ENCODE results near the gene LRRC27. TPM values are rescaled to one million over a fixed set of nuclear protein-coding genes. Genes with fewer than 3 reads are reported as not detected.
A peak's percentile ranks its signal among the peaks of the same experiment; 100 is the strongest.

The LRRC27 gene
- total and polyA plus RNA-seq, 2 of the 4 experiments (the other 2 are of a cell fraction), result 3.8 to 5.3 TPM

DNA sequence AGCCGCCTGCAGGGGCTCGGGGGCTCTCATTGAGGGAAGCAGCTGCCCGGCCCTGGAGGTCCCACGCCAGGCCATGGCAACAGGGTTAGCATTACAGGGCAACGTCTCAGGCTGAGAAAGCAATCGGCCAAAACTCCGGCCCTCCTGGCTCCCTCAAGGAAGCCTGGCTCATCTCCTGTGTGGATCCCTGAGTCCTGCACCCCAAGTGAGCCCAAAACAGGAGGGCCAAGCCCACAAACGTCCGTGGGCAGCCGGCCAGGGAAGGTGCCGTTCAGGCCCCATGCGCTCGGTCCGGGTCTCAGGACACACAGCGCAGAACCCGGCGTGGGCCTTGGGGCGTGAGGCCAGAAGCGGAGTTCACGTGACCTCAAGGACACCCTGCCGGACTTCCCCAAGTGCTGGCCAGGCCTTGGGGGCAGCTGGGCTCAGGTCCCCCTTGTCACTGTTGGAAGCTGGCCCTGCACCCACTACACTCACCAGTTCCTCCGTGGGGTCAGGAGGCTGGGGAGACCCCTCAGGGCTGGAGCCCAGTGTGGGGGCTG, 57.0 kb downstream of the LRRC27 start:
- Histone ChIP-seq H3K27ac (ENCODE audit: insufficient read depth, low read length) (no peak overlapping the region), H2BK20ac (ENCODE audit: low read depth, low read length) (no peak overlapping the region), H3K4ac (ENCODE audit: low read depth, low read length) (no peak overlapping the region), H3K9ac (ENCODE audit: low read depth, low read length) (no peak overlapping the region), H4K91ac (ENCODE audit: insufficient read depth, low read depth, low read length) (no peak overlapping the region), H3K4me3 (ENCODE audit: insufficient read depth, low read depth, low read length) (no peak overlapping the region), H4K5ac (ENCODE audit: low read depth, low read length) (no peak overlapping the region), H4K8ac (ENCODE audit: low read depth in 2 of 2, low read length in 2 of 2) (no peak overlapping the region), H3K27me3 (ENCODE audit: control insufficient read depth, insufficient read depth, low read length) (peaks cover 3% of the 10 kb centered on the region; the same call in 1 of the 2 replicates), H2BK5ac (ENCODE audit: low read depth, low read length, poor library complexity, severe bottlenecking) (no peak overlapping the region), H2BK15ac (ENCODE audit: low read depth, low read length) (no peak overlapping the region), H3K4me1 (ENCODE audit: control insufficient read depth, insufficient read depth, low read length) (peaks cover 10% of the 10 kb centered on the region), H3K9me3 (ENCODE audit: control insufficient read depth, insufficient read depth, low read length) (no peaks in the 10 kb centered on the region), H3K23ac (ENCODE audit: low read depth, low read length) (no peak overlapping the region), H2AFZ (replicated peaks; ENCODE audit: low read length, poor library complexity) (no peak overlapping the region), H3K36me3 (ENCODE audit: control insufficient read depth, insufficient read depth, low read length) (no peaks in the 10 kb centered on the region), H3K9me1 (ENCODE audit: insufficient read depth, low read length) (peaks cover 11% of the 10 kb centered on the region; the same call in 1 of the 2 replicates), H2AK5ac (ENCODE audit: low read depth, low read length) (no peak overlapping the region), H3K18ac (ENCODE audit: low read depth, low read length) (no peak overlapping the region), H3K56ac (ENCODE audit: extremely low read depth, insufficient read depth, low read length) (no peak overlapping the region), H3K79me1 (ENCODE audit: low read depth in 1 of 2, low read length in 2 of 2) (no peaks in the 10 kb centered on the region), H3K4me2 (ENCODE audit: low read depth, low read length) (no peak overlapping the region), H3K14ac (replicated peaks; ENCODE audit: low read depth, low read length) (no peak overlapping the region), H2AK9ac (replicated peaks; ENCODE audit: low read depth, low read length, poor library complexity) (peak overlapping the region; percentile 81), H2BK120ac (ENCODE audit: low read depth, low read length) (no peak overlapping the region), H4K20me1 (ENCODE audit: insufficient read depth, low read length) (no peaks in the 10 kb centered on the region)
- dilution Hi-C loops (cut with HindIII; ENCODE audit: low sequenced_read_pairs, unreplicated experiment) (no loop called here), intact Hi-C loops (cut with micrococcal nuclease) (loop anchor here (1.0 kb wide), 1 partner anchor 64 kb away; no protein-coding TSS in a partner anchor), in situ Hi-C loops (cut with MboI; ENCODE audit: low sequenced_read_pairs) (no loop called here)
- no peak for DNase-seq
- TF ChIP-seq POLR2A (IDR thresholded peaks at IDR 0.05; ENCODE audit: low read depth, low read length), result no peak
- TF ChIP-seq, protein P1, sequence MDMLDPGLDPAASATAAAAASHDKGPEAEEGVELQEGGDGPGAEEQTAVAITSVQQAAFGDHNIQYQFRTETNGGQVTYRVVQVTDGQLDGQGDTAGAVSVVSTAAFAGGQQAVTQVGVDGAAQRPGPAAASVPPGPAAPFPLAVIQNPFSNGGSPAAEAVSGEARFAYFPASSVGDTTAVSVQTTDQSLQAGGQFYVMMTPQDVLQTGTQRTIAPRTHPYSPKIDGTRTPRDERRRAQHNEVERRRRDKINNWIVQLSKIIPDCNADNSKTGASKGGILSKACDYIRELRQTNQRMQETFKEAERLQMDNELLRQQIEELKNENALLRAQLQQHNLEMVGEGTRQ (IDR thresholded peaks at IDR 0.05; ENCODE audit: low read depth, low read length), result no peak
- no peak for TF ChIP-seq BHLHE40 (IDR thresholded peaks at IDR 0.05; ENCODE audit: low read depth, low read length)
- no peak for TF ChIP-seq CEBPB (IDR thresholded peaks at IDR 0.05; ENCODE audit: low read depth, low read length)
- BruUV-seq (replicated peaks), result no TSS peak
- CTCF ChIA-PET, result no interaction called here
- POLR2A ChIA-PET (ENCODE audit: unreplicated experiment), result no interaction called here
- no peak for ATAC-seq (ENCODE audit: low read depth)
- WGBS, 2 experiments (ENCODE audit: extremely low coverage in 2 of 2, insufficient read length in 1 of 2), result 25% methylated on average over 3 of the region's 22 CpGs; no CpG with 5 or more reads in 1 of the 2 experiments
